ENCODE results near the gene HOXA4. TPM values are rescaled to one million over a fixed set of nuclear protein-coding genes. Genes with fewer than 3 reads are reported as not detected.

The HOXA4 gene
- total RNA-seq, 2 donors from 2014 or later, result 0.79 TPM; not detected in 1

DNA sequence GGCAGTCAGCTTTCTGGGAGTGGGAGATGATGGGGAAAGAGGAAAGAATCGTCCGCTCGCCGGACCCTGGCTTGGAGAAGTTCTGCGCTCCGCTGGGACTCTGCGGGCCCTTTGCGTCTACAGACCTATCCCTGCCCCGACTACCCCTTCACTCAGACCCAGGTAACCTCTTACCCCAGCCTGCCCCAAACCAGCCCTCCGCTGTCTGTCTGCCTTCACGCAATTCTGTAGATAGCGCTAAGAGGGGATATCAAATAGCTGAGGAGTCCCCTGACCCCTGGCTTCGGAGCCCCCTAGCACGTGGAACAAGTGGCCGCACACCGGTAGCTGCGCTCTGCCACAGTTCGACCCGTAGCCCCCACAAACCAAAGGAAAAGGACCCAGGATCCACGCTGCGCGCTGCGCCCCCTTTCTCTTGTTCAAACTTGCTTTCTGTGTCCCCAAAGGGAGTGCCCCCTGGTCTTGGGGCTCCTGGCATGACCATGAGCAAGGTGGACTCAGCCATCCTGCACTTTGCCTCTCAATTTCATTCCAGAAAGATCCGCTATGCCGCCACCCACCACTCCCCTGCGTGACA is 7.0 kb downstream of the HOXA4 start:
- Mint-ChIP-seq H3K4me3 (no peak overlapping the region), H3K27me3 (ENCODE audit: low read depth) (peaks cover 26% of the 10 kb centered on the region), H3K9me3 (no peaks in the 10 kb centered on the region), H3K4me1 (ENCODE audit: low read depth) (no peaks in the 10 kb centered on the region), H3K27ac (no peak overlapping the region), H3K36me3 (ENCODE audit: insufficient read depth in 2 of 2) (no peaks in the 10 kb centered on the region)
- DNase-seq (no peak), ATAC-seq (replicated peaks in 1 of 2) (no peak)

DNA sequence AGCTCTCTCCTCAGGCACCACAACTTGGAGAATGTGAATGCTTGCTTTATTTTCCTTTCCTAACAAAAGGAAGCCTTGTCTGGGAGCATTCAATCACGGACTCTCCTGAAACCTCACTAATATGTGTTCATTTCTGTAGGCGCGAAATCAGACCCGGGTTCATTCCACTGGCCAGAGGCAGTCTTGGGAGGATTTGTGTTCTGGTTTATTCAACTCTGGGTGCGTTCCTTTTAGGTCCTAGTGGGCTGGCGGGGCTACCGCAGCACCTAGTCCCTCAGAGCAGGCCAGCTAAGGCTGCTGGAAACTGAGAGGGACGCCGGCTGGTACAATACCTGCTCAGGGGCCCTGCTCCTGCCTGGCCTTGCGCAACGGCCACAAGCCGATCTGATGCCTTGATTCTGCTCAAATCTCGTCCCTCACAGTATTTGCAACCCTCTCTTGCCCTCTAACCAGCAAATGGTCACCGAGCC is 7.5 kb downstream of the HOXA4 start:
- H3K4me1 Mint-ChIP-seq (ENCODE audit: low read depth), result no peaks in the 10 kb centered on the region
- H3K4me3 Mint-ChIP-seq, result no peak overlapping the region
- H3K36me3 Mint-ChIP-seq (ENCODE audit: insufficient read depth in 2 of 2), result no peaks in the 10 kb centered on the region
- H3K9me3 Mint-ChIP-seq, result no peaks in the 10 kb centered on the region
- ATAC-seq (replicated peaks in 1 of 2) (no peak), DNase-seq (no peak)
- H3K27ac Mint-ChIP-seq, result no peak overlapping the region
- H3K27me3 Mint-ChIP-seq (ENCODE audit: low read depth), result peaks cover 23% of the 10 kb centered on the region

DNA sequence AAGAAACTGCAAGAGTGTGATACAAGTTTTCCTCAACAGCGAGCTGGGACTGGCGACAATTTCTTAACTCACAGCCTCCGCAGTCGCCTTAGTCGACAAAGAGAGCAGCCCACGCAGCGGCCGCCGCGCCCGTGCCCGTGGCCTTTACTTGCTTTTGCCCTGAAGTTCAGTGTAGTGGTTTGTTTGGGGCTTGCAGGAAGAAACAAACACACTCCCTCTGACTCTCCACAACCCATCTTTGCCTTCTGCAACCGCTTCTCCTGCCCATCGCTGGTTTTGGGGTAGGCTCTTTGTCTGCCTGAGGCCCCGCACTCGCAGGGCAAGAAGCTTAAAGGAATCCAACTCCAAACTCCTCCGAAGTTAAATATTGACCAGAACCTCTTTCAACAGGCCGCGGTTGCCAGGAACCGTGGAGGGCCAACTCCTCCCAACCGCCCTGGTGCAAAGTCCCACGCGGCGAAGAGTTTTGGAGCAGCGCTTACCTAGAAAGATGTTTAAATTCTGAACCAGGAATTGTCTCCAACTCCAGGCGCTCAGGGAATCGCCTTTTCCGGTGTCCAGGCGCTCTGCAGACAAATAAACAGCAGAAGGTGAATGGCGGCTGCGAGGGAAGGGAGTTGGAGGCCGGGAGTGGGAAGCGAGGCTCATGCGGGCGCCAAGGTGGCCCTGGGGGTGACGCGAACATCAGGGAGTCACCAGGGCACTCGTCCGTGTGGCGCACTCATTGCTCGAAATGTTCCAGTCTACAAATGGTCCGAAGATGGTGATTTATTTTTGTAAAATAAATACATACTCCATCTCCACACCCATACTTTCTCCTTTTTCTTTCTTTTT is 8.3 kb downstream of the HOXA4 start:
- Mint-ChIP-seq H3K27me3 (ENCODE audit: low read depth) (peaks cover 15% of the 10 kb centered on the region), H3K9me3 (no peaks in the 10 kb centered on the region), H3K36me3 (ENCODE audit: insufficient read depth in 2 of 2) (no peaks in the 10 kb centered on the region), H3K4me1 (ENCODE audit: low read depth) (no peaks in the 10 kb centered on the region), H3K27ac (no peak overlapping the region), H3K4me3 (no peak overlapping the region)
- ATAC-seq (replicated peaks in 1 of 2), result no peak
- no peak for DNase-seq

DNA sequence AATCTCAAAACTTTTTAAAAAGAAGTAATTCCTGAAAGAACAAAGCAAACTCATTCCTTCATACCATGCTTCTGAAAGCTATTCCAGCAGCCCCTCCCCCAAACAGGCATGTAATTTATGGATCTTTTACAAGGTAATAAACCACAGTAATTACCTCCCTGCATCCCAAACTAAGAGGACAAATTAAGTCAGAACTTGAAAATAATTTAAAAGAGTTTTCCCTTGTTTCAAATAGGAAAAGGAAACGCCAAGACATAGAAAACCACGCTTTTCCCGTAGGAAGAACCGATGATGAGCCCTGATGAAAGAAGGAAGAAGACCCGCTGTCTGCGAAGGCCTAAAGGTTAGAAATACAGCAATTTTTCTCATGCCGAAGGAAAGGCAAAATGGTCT is 8.9 kb downstream of the HOXA4 start:
- no peaks in the 10 kb centered on the region for H3K9me3 Mint-ChIP-seq
- no peak for ATAC-seq (replicated peaks in 1 of 2)
- H3K27ac Mint-ChIP-seq, result no peak overlapping the region
- no peak overlapping the region for H3K4me3 Mint-ChIP-seq
- H3K27me3 Mint-ChIP-seq (ENCODE audit: low read depth), result peaks cover 9% of the 10 kb centered on the region
- no peaks in the 10 kb centered on the region for H3K4me1 Mint-ChIP-seq (ENCODE audit: low read depth)
- no peak for DNase-seq
- no peaks in the 10 kb centered on the region for H3K36me3 Mint-ChIP-seq (ENCODE audit: insufficient read depth in 2 of 2)

DNA sequence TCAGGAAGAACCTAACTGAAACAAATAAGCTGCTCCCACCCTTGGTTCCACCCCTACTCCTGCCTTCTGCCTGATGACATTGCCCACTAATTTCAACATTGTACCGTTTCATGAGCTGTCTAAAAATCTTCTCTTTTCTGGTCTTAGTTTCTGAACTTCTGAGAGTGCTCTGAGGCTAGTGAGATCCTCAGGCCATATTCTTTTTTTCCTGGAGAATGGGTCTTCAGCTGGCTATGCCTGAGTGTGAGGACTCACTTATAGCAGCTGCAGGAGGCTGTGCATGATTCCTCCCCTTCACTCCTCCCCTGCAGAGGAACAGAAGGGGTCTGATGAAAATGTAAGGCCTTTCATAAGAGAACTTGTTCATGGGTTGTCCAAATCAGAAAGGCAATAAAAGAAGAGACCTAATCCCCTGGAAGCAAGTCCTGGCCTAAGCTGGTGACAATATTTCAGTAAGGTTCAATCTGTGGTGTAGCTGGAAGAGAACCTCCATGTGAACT is 11.1 kb downstream of the HOXA4 start:
- Mint-ChIP-seq H3K4me3 (no peak overlapping the region), H3K36me3 (ENCODE audit: insufficient read depth in 2 of 2) (no peaks in the 10 kb centered on the region), H3K4me1 (ENCODE audit: low read depth) (no peaks in the 10 kb centered on the region), H3K27me3 (ENCODE audit: low read depth) (no peaks in the 10 kb centered on the region), H3K9me3 (no peaks in the 10 kb centered on the region), H3K27ac (no peak overlapping the region)
- ATAC-seq (replicated peaks in 1 of 2) (no peak), DNase-seq (no peak)

DNA sequence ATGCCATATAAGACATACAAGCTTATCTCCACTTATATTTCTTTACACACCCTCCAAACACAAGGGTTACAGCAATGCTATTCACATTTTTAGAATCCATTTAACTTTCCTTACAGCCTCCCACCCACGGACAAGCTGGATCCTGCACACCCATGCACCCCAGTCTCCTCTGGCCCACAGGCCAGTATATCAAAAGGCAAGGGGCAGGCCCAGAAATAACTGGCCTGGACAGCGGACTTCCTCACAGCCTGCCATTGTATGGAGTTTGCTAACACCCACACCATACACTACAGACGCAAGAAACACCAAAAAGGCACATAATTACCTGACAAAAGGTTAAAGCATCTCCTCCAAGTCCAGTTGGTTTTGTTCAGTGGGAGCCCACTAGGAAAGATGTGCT is 12.0 kb downstream of the HOXA4 start:
- Mint-ChIP-seq H3K36me3 (ENCODE audit: insufficient read depth in 2 of 2) (no peaks in the 10 kb centered on the region), H3K4me1 (ENCODE audit: low read depth) (no peaks in the 10 kb centered on the region), H3K9me3 (no peaks in the 10 kb centered on the region), H3K27me3 (ENCODE audit: low read depth) (no peaks in the 10 kb centered on the region), H3K4me3 (no peak overlapping the region), H3K27ac (no peak overlapping the region)
- ATAC-seq (replicated peaks in 1 of 2) (no peak), DNase-seq (no peak)

DNA sequence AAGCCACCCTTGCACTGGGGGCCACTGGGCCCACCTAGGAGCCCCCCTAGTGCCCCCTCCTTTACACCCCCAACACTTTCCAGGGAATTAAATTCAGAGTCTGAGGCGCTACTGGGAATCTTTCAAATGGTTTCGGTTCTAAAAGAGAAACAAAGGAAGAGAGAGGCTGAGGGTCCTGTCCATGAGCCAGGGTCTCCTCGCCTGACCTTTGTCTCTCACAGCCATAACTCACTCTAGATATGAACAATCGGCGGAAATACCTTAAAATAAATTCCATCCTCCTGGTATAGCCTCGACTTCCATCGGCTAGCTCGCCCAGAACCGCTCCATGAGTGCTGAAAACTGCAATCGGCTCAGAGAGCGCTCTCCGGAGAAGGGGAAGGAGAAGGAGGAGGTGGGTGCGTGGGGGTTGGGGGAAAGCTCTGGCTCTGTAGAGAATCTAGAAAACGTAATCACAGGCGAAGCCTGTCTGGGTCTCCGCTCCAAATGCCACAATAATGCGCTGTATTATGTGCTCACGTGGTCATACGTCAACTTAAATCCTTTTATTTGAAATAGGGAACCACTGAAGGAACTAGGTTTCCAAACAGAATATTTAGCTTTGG is 12.6 kb downstream of the HOXA4 start:
- Mint-ChIP-seq H3K4me3 (no peak overlapping the region), H3K27ac (no peak overlapping the region), H3K9me3 (no peaks in the 10 kb centered on the region), H3K36me3 (ENCODE audit: insufficient read depth in 2 of 2) (no peaks in the 10 kb centered on the region), H3K4me1 (ENCODE audit: low read depth) (no peaks in the 10 kb centered on the region), H3K27me3 (ENCODE audit: low read depth) (no peaks in the 10 kb centered on the region)
- ATAC-seq (replicated peaks in 1 of 2), result no peak
- no peak for DNase-seq

- Mint-ChIP-seq H3K27ac (no peak overlapping the region), H3K4me3 (no peak overlapping the region), H3K27me3 (ENCODE audit: low read depth) (no peaks in the 10 kb centered on the region), H3K4me1 (ENCODE audit: low read depth) (no peaks in the 10 kb centered on the region), H3K9me3 (no peaks in the 10 kb centered on the region), H3K36me3 (ENCODE audit: insufficient read depth in 2 of 2) (no peaks in the 10 kb centered on the region)
- no peak for DNase-seq
- ATAC-seq (replicated peaks in 1 of 2), result no peak
These were observed 13.3 kb downstream of the HOXA4 start for GRCh38 chr7:27116962-27117886.

- Mint-ChIP-seq H3K27ac (no peak overlapping the region), H3K27me3 (ENCODE audit: low read depth) (no peaks in the 10 kb centered on the region), H3K9me3 (no peaks in the 10 kb centered on the region), H3K36me3 (ENCODE audit: insufficient read depth in 2 of 2) (no peaks in the 10 kb centered on the region), H3K4me1 (ENCODE audit: low read depth) (no peaks in the 10 kb centered on the region), H3K4me3 (no peak overlapping the region)
- no peak for DNase-seq
- ATAC-seq (replicated peaks in 1 of 2), result no peak
These were observed 14.3 kb downstream of the HOXA4 start for GRCh38 chr7:27116031-27116961.

- Mint-ChIP-seq H3K4me3 (no peak overlapping the region), H3K27me3 (ENCODE audit: low read depth) (no peaks in the 10 kb centered on the region), H3K36me3 (ENCODE audit: insufficient read depth in 2 of 2) (no peaks in the 10 kb centered on the region), H3K4me1 (ENCODE audit: low read depth) (no peaks in the 10 kb centered on the region), H3K9me3 (no peaks in the 10 kb centered on the region), H3K27ac (no peak overlapping the region)
- ATAC-seq (replicated peaks in 1 of 2) (no peak), DNase-seq (no peak)
These were observed 15.1 kb downstream of the HOXA4 start for GRCh38 chr7:27115221-27116026.

GRCh38 chr7:27114881-27115220 is 15.7 kb downstream of the HOXA4 start:
- no peak overlapping the region for H3K27ac Mint-ChIP-seq
- H3K9me3 Mint-ChIP-seq, result no peaks in the 10 kb centered on the region
- H3K4me3 Mint-ChIP-seq, result no peak overlapping the region
- ATAC-seq (replicated peaks in 1 of 2) (no peak), DNase-seq (no peak)
- H3K4me1 Mint-ChIP-seq (ENCODE audit: low read depth), result no peaks in the 10 kb centered on the region
- no peaks in the 10 kb centered on the region for H3K36me3 Mint-ChIP-seq (ENCODE audit: insufficient read depth in 2 of 2)
- H3K27me3 Mint-ChIP-seq (ENCODE audit: low read depth), result no peaks in the 10 kb centered on the region
